HepG2 (cell line): ENCODE measurements around the gene DNAH9. TPM values are rescaled to one million over a fixed set of nuclear protein-coding genes. Genes with fewer than 3 reads are reported as not detected.

Source experiments
- ATF5 ChIP-seq: sonication (generic); formaldehyde crosslinking; IDR thresholded peaks from 2 replicates; pipeline ENCODE4 v1.4.0; 2020; ENCODE audit warnings: mild to moderate bottlenecking, low read depth, missing genetic modification reagents
- DNMT3B ChIP-seq: conservative IDR thresholded peaks from 2 replicates; pipeline ENCODE4 v1.6.1; 2016; ENCODE audit warnings: missing biosample characterization, control low read depth
- KMT2A ChIP-seq: sonication (generic); formaldehyde crosslinking; IDR thresholded peaks from 2 replicates; pipeline ENCODE4 v1.4.0; 2020; ENCODE audit warnings: missing genetic modification reagents
- SRSF9 ChIP-seq: fragments of 200-400 bp; formaldehyde crosslinking; IDR thresholded peaks from 2 replicates; pipeline ENCODE4 v1.6.1; 2018; ENCODE audit warnings: borderline replicate concordance, mild to moderate bottlenecking, low read depth, low read length; ENCODE audit not compliant: insufficient read depth, poor library complexity, severe bottlenecking
- TP53 ChIP-seq: sonication (generic); formaldehyde crosslinking; conservative IDR thresholded peaks from 2 replicates; pipeline ENCODE4 v1.4.0; 2020; ENCODE audit warnings: missing genetic modification reagents
- TSC22D2 ChIP-seq: sonication (generic); formaldehyde crosslinking; IDR thresholded peaks from 2 replicates; pipeline ENCODE4 v1.5.1; 2020; ENCODE audit warnings: missing genetic modification reagents, mild to moderate bottlenecking, borderline replicate concordance
- XRCC5 ChIP-seq: fragments of 200-400 bp; formaldehyde crosslinking; optimal IDR thresholded peaks from 2 replicates; pipeline ENCODE3; 2017; ENCODE audit warnings: mild to moderate bottlenecking, low read length
- ZBTB1 ChIP-seq: sonication (generic); formaldehyde crosslinking; IDR thresholded peaks from 2 replicates; pipeline ENCODE4 v1.4.0; 2020; ENCODE audit warnings: missing genetic modification reagents, borderline replicate concordance
- ZFP36L1 ChIP-seq: sonication (generic); formaldehyde crosslinking; IDR thresholded peaks from 2 replicates; pipeline ENCODE4 v1.8.0; 2022; ENCODE audit warnings: mild to moderate bottlenecking, missing genetic modification reagents, moderate library complexity
- ZNF121 ChIP-seq: sonication (generic); formaldehyde crosslinking; IDR thresholded peaks from 2 replicates; pipeline ENCODE4 v1.5.0; 2020; ENCODE audit warnings: mild to moderate bottlenecking, missing genetic modification reagents
- ZNF136 ChIP-seq: sonication (generic); formaldehyde crosslinking; IDR thresholded peaks from 2 replicates; pipeline ENCODE4 v1.8.1; 2022; ENCODE audit warnings: low read depth, mild to moderate bottlenecking, moderate library complexity, missing genetic modification reagents
- ZNF251 ChIP-seq: sonication (generic); formaldehyde crosslinking; IDR thresholded peaks from 2 replicates; pipeline ENCODE4 v1.9.0; 2021; ENCODE audit warnings: mild to moderate bottlenecking, missing genetic modification reagents
- ZNF709 ChIP-seq: sonication (generic); formaldehyde crosslinking; IDR thresholded peaks from 2 replicates; pipeline ENCODE4 v1.5.0; 2020; ENCODE audit warnings: mild to moderate bottlenecking, missing genetic modification reagents
- polyA plus RNA-seq, 8 experiments: library from polyadenylated mRNA; depleted of rRNA in 3 of 8; stranded (reverse) in 7 of 8; unstranded in 1 of 8; fragments of >200 nt; fragmentation: Illumina TruSeq in 4 of 8; extraction: Trizol in 4 of 8; gene quantifications; 2 replicates each; pipeline versions ENCODE4 v1.2.1 to v1.2.3, GENCODE V29; 2011 to 2016; ENCODE audit warnings: low read depth in 4 of 8, missing spikeins in 1 of 8, mixed read lengths in 1 of 8; ENCODE audit not compliant: insufficient read depth in 1 of 8
- total RNA-seq, 5 experiments: library from RNA; depleted of rRNA; stranded (reverse); fragments of >200 nt; fragmentation: Illumina TruSeq; extraction: Trizol; gene quantifications; 2 replicates each; pipeline ENCODE4 v1.2.3, GENCODE V29; 2016; ENCODE audit warnings: low read depth in 1 of 5
- TF ChIP-seq, protein P1 (sequence below): sonication (generic); formaldehyde crosslinking; conservative IDR thresholded peaks from 2 replicates; pipeline ENCODE4 v1.4.0; 2020; ENCODE audit warnings: missing genetic modification reagents
- TF ChIP-seq, protein P2 (sequence below): sonication (generic); IDR thresholded peaks from 2 replicates; pipeline ENCODE4 v1.6.1; 2016; ENCODE audit warnings: low read depth, borderline replicate concordance
- TF ChIP-seq, protein P3 (sequence below): sonication (generic); formaldehyde crosslinking; IDR thresholded peaks from 2 replicates; pipeline ENCODE4 v1.8.0; 2022; ENCODE audit warnings: mild to moderate bottlenecking, missing genetic modification reagents, moderate library complexity
- TF ChIP-seq, protein P4 (sequence below): sonication (generic); formaldehyde crosslinking; conservative IDR thresholded peaks from 2 replicates; pipeline ENCODE4 v1.8.0; 2022; ENCODE audit warnings: mild to moderate bottlenecking, moderate library complexity, missing genetic modification reagents

DNAH9 gene
- total and polyA plus RNA-seq, 2 of the 13 experiments (the other 11 are each of a cell fraction or from before 2014, with no cell fraction given), result not detected

DNA sequence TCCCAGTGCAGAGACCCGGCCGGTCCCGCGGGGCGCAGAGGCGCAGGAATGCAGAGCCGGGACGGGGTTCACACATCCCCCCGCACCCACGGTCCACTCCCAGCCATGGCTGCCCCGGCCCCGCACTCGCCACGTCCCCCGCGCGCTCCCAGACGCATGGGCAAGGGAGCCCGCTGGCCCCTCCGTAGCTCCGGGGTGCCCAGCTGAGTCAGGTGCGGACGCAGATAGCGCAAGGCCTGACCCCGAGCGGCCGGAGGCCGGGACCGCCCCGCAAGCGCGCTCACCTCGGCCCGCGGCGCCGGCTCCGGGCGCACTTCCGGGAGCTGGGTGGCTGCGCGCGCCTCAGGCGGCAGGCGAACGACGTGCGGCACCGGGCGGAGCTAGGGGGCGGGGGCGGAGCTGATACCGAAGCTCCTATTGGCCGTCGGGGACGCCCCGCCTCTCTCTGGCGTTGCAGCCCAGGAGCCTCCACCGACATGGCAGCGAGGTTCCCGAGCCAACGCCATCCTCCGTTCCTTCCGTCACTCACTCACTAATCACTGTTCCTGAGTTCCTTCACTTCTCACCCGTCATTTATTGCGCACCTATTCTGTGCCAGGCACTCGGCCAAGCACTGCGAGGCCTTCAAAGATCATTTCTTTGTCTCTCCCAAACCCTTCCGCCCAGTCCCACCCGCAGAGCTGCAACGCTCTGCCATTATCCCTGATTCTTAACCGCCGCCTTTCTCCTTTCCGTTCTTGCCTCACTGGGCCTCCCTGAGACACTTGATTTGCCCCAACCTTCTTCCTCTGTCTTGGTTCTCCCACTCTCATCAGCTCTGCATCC is 399.1 kb downstream of the DNAH9 start, which contains the start of gene ZNF18 (continued):
- no peak for TF ChIP-seq ATF5
- TF ChIP-seq ZNF709 (CRISPR knock-in tag), result peak; percentile 80; the same call in 1 of the 2 replicates
- no peak for TF ChIP-seq ZFP36L1
- TF ChIP-seq, protein P1, sequence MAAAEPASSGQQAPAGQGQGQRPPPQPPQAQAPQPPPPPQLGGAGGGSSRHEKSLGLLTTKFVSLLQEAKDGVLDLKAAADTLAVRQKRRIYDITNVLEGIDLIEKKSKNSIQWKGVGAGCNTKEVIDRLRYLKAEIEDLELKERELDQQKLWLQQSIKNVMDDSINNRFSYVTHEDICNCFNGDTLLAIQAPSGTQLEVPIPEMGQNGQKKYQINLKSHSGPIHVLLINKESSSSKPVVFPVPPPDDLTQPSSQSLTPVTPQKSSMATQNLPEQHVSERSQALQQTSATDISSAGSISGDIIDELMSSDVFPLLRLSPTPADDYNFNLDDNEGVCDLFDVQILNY (CRISPR knock-in tag), result no peak
- TF ChIP-seq, protein P2, sequence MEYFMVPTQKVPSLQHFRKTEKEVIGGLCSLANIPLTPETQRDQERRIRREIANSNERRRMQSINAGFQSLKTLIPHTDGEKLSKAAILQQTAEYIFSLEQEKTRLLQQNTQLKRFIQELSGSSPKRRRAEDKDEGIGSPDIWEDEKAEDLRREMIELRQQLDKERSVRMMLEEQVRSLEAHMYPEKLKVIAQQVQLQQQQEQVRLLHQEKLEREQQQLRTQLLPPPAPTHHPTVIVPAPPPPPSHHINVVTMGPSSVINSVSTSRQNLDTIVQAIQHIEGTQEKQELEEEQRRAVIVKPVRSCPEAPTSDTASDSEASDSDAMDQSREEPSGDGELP, result peak; percentile 86; the same call in 1 of the 2 replicates
- peak; percentile 78 for TF ChIP-seq XRCC5
- no peak for TF ChIP-seq TP53 (CRISPR knock-in tag)
- no peak for TF ChIP-seq SRSF9
- TF ChIP-seq ZNF136 (CRISPR knock-in tag), result no peak
- TF ChIP-seq, protein P3, sequence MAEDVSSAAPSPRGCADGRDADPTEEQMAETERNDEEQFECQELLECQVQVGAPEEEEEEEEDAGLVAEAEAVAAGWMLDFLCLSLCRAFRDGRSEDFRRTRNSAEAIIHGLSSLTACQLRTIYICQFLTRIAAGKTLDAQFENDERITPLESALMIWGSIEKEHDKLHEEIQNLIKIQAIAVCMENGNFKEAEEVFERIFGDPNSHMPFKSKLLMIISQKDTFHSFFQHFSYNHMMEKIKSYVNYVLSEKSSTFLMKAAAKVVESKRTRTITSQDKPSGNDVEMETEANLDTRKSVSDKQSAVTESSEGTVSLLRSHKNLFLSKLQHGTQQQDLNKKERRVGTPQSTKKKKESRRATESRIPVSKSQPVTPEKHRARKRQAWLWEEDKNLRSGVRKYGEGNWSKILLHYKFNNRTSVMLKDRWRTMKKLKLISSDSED (CRISPR knock-in tag), result no peak
- no peak for TF ChIP-seq ZNF251 (CRISPR knock-in tag)
- TF ChIP-seq ZNF121 (CRISPR knock-in tag), result no peak
- peak; percentile 69; the same call in 1 of the 2 replicates for TF ChIP-seq KMT2A (CRISPR knock-in tag)
- no peak for TF ChIP-seq DNMT3B (CRISPR knock-in tag)
- no peak for TF ChIP-seq TSC22D2 (CRISPR knock-in tag)
- TF ChIP-seq, protein P4, sequence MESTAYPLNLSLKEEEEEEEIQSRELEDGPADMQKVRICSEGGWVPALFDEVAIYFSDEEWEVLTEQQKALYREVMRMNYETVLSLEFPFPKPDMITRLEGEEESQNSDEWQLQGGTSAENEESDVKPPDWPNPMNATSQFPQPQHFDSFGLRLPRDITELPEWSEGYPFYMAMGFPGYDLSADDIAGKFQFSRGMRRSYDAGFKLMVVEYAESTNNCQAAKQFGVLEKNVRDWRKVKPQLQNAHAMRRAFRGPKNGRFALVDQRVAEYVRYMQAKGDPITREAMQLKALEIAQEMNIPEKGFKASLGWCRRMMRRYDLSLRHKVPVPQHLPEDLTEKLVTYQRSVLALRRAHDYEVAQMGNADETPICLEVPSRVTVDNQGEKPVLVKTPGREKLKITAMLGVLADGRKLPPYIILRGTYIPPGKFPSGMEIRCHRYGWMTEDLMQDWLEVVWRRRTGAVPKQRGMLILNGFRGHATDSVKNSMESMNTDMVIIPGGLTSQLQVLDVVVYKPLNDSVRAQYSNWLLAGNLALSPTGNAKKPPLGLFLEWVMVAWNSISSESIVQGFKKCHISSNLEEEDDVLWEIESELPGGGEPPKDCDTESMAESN (CRISPR knock-in tag), result peak; percentile 88
- no peak for TF ChIP-seq ZBTB1 (CRISPR knock-in tag)
